Stimulated activated CD4-positive, alpha-beta T cell treated with anti-CD3 and anti-CD28 coated beads, Interleukin-15, amount 100 ng/mL, for 1 hour (primary cell): ENCODE measurements around the gene IGF2BP2.

ENCODE experiments used
- DNase-seq, 2 donors: peaks; one replicate each; pipeline ENCODE4 v3.0.0-alpha.2; 2020; ENCODE audit warnings: low read depth in 1 of 2, low spot score in 1 of 2

Gene IGF2BP2

GRCh38 chr3:185767002-185767688 is 57.7 kb downstream of the IGF2BP2 start:
- no peak for DNase-seq

GRCh38 chr3:185766329-185767001 is 58.4 kb downstream of the IGF2BP2 start:
- DNase-seq, result no peak

- DNase-seq, result no peak
Observed at GRCh38 chr3:185764980-185765370, 59.9 kb downstream of the IGF2BP2 start.

- DNase-seq, result no peak
Observed at GRCh38 chr3:185764163-185764979, 60.5 kb downstream of the IGF2BP2 start.

- no peak for DNase-seq
Observed at GRCh38 chr3:185763347-185764005, 61.4 kb downstream of the IGF2BP2 start.

- DNase-seq, result no peak
Observed at GRCh38 chr3:185760550-185760949, 64.3 kb downstream of the IGF2BP2 start.

GRCh38 chr3:185760088-185760487 is 64.8 kb downstream of the IGF2BP2 start:
- no peak for DNase-seq

GRCh38 chr3:185759512-185759911 is 65.3 kb downstream of the IGF2BP2 start:
- no peak for DNase-seq

- no peak for DNase-seq
Observed at GRCh38 chr3:185758912-185759311, 65.9 kb downstream of the IGF2BP2 start.

- no peak for DNase-seq
Observed at GRCh38 chr3:185757176-185757575, 67.7 kb downstream of the IGF2BP2 start.

GRCh38 chr3:185756477-185756876 is 68.4 kb downstream of the IGF2BP2 start:
- DNase-seq, result no peak

GRCh38 chr3:185754920-185755319 is 69.9 kb downstream of the IGF2BP2 start:
- DNase-seq, result no peak

GRCh38 chr3:185753354-185753753 is 71.5 kb downstream of the IGF2BP2 start:
- no peak for DNase-seq

GRCh38 chr3:185750702-185751101 is 74.1 kb downstream of the IGF2BP2 start:
- no peak for DNase-seq

GRCh38 chr3:185750015-185750414 is 74.8 kb downstream of the IGF2BP2 start:
- no peak for DNase-seq

GRCh38 chr3:185746470-185746869 is 78.4 kb downstream of the IGF2BP2 start:
- DNase-seq, result no peak

GRCh38 chr3:185744997-185745843 is 79.6 kb downstream of the IGF2BP2 start:
- DNase-seq, result no peak

GRCh38 chr3:185741586-185741985 is 83.3 kb downstream of the IGF2BP2 start:
- no peak for DNase-seq

GRCh38 chr3:185740133-185740532 is 84.7 kb downstream of the IGF2BP2 start:
- no peak for DNase-seq

- DNase-seq, result no peak
Observed at GRCh38 chr3:185739264-185739701, 85.6 kb downstream of the IGF2BP2 start.
